Neural progenitor cell (in vitro differentiated cells): ENCODE results near the gene TMEM14C.

Experiments used
- CTCF ChIP-seq: fragments of 200-600 bp; sonication (generic); IDR thresholded peaks from 2 replicates; pipeline ENCODE4 v1.5.1; 2017; ENCODE audit warnings: antibody characterized with exemption, mild to moderate bottlenecking
- EZH2 ChIP-seq: fragments of 200-600 bp; sonication (generic); IDR thresholded peaks from 2 replicates; pipeline ENCODE4 v1.6.1; 2017; ENCODE audit warnings: antibody characterized with exemption, mild to moderate bottlenecking, moderate library complexity
- EZH2phosphoT487 ChIP-seq: fragments of 200-600 bp; sonication (generic); IDR thresholded peaks from 2 replicates; pipeline ENCODE4 v1.6.1; 2017; ENCODE audit warnings: antibody characterized with exemption

GRCh38 chr6:10713962-10714361 lies 8.9 kb upstream of the TMEM14C start:
- TF ChIP-seq CTCF, result no peak
- TF ChIP-seq EZH2, result no peak
- no peak for TF ChIP-seq EZH2phosphoT487
